Transverse colon (tissue), 4 donors: ENCODE data around the gene DGKD. TPM values are rescaled to one million over a fixed set of nuclear protein-coding genes. Genes with fewer than 3 reads are reported as not detected.

ENCODE experiments used
- DNase-seq: peaks from one replicate; pipeline ENCODE4 v3.0.0-alpha.2; 2019
- H3K27ac ChIP-seq, 4 donors: fragments of 200-600 bp; sonication (generic); 2 replicates each; pipeline ENCODE4 v1.5.1; 2016 to 2018; ENCODE audit warnings: inconsistent platforms in 4 of 4
- H3K27me3 ChIP-seq: fragments of 200-600 bp; sonication (generic); 2 replicates; pipeline ENCODE4 v1.5.1; 2017; ENCODE audit warnings: inconsistent platforms
- H3K36me3 ChIP-seq, 4 donors: fragments of 200-600 bp; sonication (generic); 2 replicates each; pipeline ENCODE4 v1.5.1; 2017 to 2019; ENCODE audit warnings: inconsistent platforms in 4 of 4
- H3K4me1 ChIP-seq, 4 donors: fragments of 200-600 bp; sonication (generic); 2 replicates each; pipeline ENCODE4 v1.5.1; 2017 to 2020; ENCODE audit warnings: inconsistent platforms in 4 of 4
- H3K4me3 ChIP-seq, 4 donors: fragments of 200-600 bp; sonication (generic); 1 replicate in 1 of 4; 2 replicates in 3 of 4; pipeline versions ENCODE4 v1.5.1 to v1.6.1; 2017 to 2019; ENCODE audit warnings: inconsistent platforms in 4 of 4
- H3K9me3 ChIP-seq, 2 donors: fragments of 200-600 bp; sonication (generic); 2 replicates each; pipeline ENCODE4 v1.5.1; 2017 to 2019; ENCODE audit warnings: inconsistent platforms in 2 of 2
- CTCF ChIP-seq, 5 experiments: fragments of 200-600 bp in 3 of 5; fragments of 450-650 bp in 2 of 5; sonication (generic) in 3 of 5; IDR thresholded peaks; 1 replicate in 2 of 5; 2 replicates in 3 of 5; pipeline ENCODE4 v1.5.1; 2016 to 2017; ENCODE audit warnings: antibody characterized with exemption in 5 of 5, inconsistent platforms in 3 of 5, mild to moderate bottlenecking in 2 of 5, moderate library complexity in 1 of 5
- EP300 ChIP-seq: sonication (generic); formaldehyde crosslinking; IDR thresholded peaks from one replicate; pipeline ENCODE4 v1.6.1; 2017; ENCODE audit warnings: antibody characterized with exemption, low read depth
- POLR2A ChIP-seq: fragments of 450-650 bp; IDR thresholded peaks from one replicate; pipeline ENCODE4 v1.6.1; 2016; ENCODE audit warnings: antibody characterized with exemption, mild to moderate bottlenecking, moderate library complexity
- POLR2AphosphoS5 ChIP-seq, 3 donors: sonication (generic); formaldehyde crosslinking; IDR thresholded peaks; one replicate each; pipeline ENCODE4 v1.6.1; 2016; ENCODE audit warnings: antibody characterized with exemption in 3 of 3
- WGBS, 2 donors: methylation state at CpG; one replicate each; pipeline ENCODE4 v1.1.5; 2018; ENCODE audit warnings: low coverage in 1 of 2; 5-methylcytosine and 5-hydroxymethylcytosine counted together
- in situ Hi-C, 4 donors: fragments of 200-750 bp; cut with MboI; loops; one replicate each; pipeline versions ENCODE4 v1.15.0 to v1.15.1; 2017; ENCODE audit warnings: low sequenced_read_pairs in 3 of 4, low pct_ligation_motif_present in 1 of 4, low pct_unique_long_range_greater_than_20kb in 1 of 4
- intact Hi-C: fragments of 100-400 bp; cut with DNase I; formaldehyde crosslinking; loops from one replicate; pipeline ENCODE4 v1.15.1; 2023; ENCODE audit warnings: low total_unique reads
- total RNA-seq, 4 donors: library from RNA; depleted of rRNA; stranded (reverse); fragments of >200 nt; gene quantifications; one replicate each; pipeline ENCODE4 v1.1.0, GENCODE V29; 2016

Gene DGKD
- total RNA-seq, 4 donors from 2014 or later, result 55.7 to 166 (median 91.5) TPM

GRCh38 chr2:233461481-233461891 is 107.2 kb downstream of the DGKD start:
- DNase-seq, result no peak
- in situ Hi-C loops (loop anchor here in 2 of 4 donors (25.0 kb wide), 2 partner anchors 251 to 376 kb away; partner anchors contain the start of genes UGT1A4 (in 1 of the 2) and UGT1A5 (in 1 of the 2)), intact Hi-C loops (no loop called here)
- Histone ChIP-seq H3K27ac (no peak overlapping the region), H3K36me3 (peaks cover 0 to 54% (median 22%) of the 10 kb centered on the region in 4 donors), H3K4me1 (peaks cover 0 to 10% (median 3%) of the 10 kb centered on the region in 4 donors), H3K27me3 (no peaks in the 10 kb centered on the region), H3K9me3 (no peaks in the 10 kb centered on the region), H3K4me3 (no peak overlapping the region)
- TF ChIP-seq POLR2A, result no peak
- TF ChIP-seq CTCF (IDR thresholded peaks at IDR 0.05), result no peak
- TF ChIP-seq EP300, result no peak
- no peak for TF ChIP-seq POLR2AphosphoS5 (IDR thresholded peaks at IDR 0.05)
- 81 to 100% methylated on average over 1 to 8 of the region's 8 CpGs for WGBS, 2 donors

- Histone ChIP-seq H3K27me3 (no peaks in the 10 kb centered on the region), H3K36me3 (peaks cover 0 to 56% (median 21%) of the 10 kb centered on the region in 4 donors), H3K4me3 (no peak overlapping the region), H3K4me1 (peaks cover 0 to 10% (median 3%) of the 10 kb centered on the region in 4 donors), H3K9me3 (no peaks in the 10 kb centered on the region), H3K27ac (no peak overlapping the region)
- no peak for DNase-seq
- WGBS, 2 donors, result 93 to 100% methylated on average over 3 to 25 of the region's 25 CpGs
- in situ Hi-C loops, result loop anchor here in 2 of 4 donors (25.0 kb wide), 2 partner anchors 250 to 375 kb away; partner anchors contain the start of genes UGT1A4 (in 1 of the 2) and UGT1A5 (in 1 of the 2)
- TF ChIP-seq POLR2A (no peak), EP300 (no peak), CTCF (IDR thresholded peaks at IDR 0.05) (no peak), POLR2AphosphoS5 (IDR thresholded peaks at IDR 0.05) (no peak)
- intact Hi-C loops, result no loop called here
These were observed 108.0 kb downstream of the DGKD start for GRCh38 chr2:233462202-233462785.

- no peak for TF ChIP-seq CTCF (IDR thresholded peaks at IDR 0.05)
- TF ChIP-seq EP300, result no peak
- no peak for TF ChIP-seq POLR2A
- no peak for TF ChIP-seq POLR2AphosphoS5 (IDR thresholded peaks at IDR 0.05)
- H3K36me3 ChIP-seq, result peaks cover 0 to 59% (median 23%) of the 10 kb centered on the region in 4 donors
These were observed 108.7 kb downstream of the DGKD start for GRCh38 chr2:233462826-233463470.

GRCh38 chr2:233463586-233463985 is 109.3 kb downstream of the DGKD start:
- intact Hi-C loops (no loop called here), in situ Hi-C loops (loop anchor here in 2 of 4 donors (25.0 kb wide), 2 partner anchors 249 to 374 kb away; partner anchors contain the start of genes UGT1A4 (in 1 of the 2) and UGT1A5 (in 1 of the 2))
- Histone ChIP-seq H3K36me3 (peaks cover 0 to 66% (median 23%) of the 10 kb centered on the region in 4 donors), H3K27ac (no peak overlapping the region), H3K4me3 (no peak overlapping the region), H3K4me1 (peaks cover 0 to 10% (median 3%) of the 10 kb centered on the region in 4 donors), H3K27me3 (no peaks in the 10 kb centered on the region), H3K9me3 (no peaks in the 10 kb centered on the region)
- DNase-seq, result no peak
- no peak for TF ChIP-seq CTCF (IDR thresholded peaks at IDR 0.05)
- no peak for TF ChIP-seq POLR2A
- no peak for TF ChIP-seq POLR2AphosphoS5 (IDR thresholded peaks at IDR 0.05)
- no peak for TF ChIP-seq EP300
- 92 to 94% methylated on average over 14 to 16 of the region's 16 CpGs for WGBS, 2 donors

More at GRCh38 chr2:233462826-233463470, 108.7 kb downstream of the DGKD start:
- Histone ChIP-seq H3K27me3 (no peaks in the 10 kb centered on the region), H3K4me3 (no peak overlapping the region), H3K4me1 (peaks cover 0 to 10% (median 3%) of the 10 kb centered on the region in 4 donors), H3K9me3 (no peaks in the 10 kb centered on the region), H3K27ac (no peak overlapping the region)
- intact Hi-C loops (no loop called here), in situ Hi-C loops (loop anchor here in 2 of 4 donors (25.0 kb wide), 2 partner anchors 249 to 374 kb away; partner anchors contain the start of genes UGT1A4 (in 1 of the 2) and UGT1A5 (in 1 of the 2))
- 94 to 100% methylated on average over 7 to 21 of the region's 21 CpGs for WGBS, 2 donors
- DNase-seq, result no peak
